GM12874 (cell line): ENCODE data around the gene NXPH4.

ENCODE experiments used
- CTCF ChIP-seq: IDR thresholded peaks from 2 replicates; pipeline ENCODE4 v1.5.1; 2011; ENCODE audit warnings: low read depth, mild to moderate bottlenecking, control low read depth, low read length, moderate library complexity; ENCODE audit not compliant: insufficient read depth

The NXPH4 gene

GRCh38 chr12:57258977-57259970, 42.7 kb downstream of the NXPH4 start:
- TF ChIP-seq CTCF, result no peak

- TF ChIP-seq CTCF, result no peak
These were observed 43.8 kb downstream of the NXPH4 start for GRCh38 chr12:57260366-57260765.

GRCh38 chr12:57261428-57261865, 44.9 kb downstream of the NXPH4 start:
- TF ChIP-seq CTCF, result no peak

GRCh38 chr12:57262126-57262822, 45.7 kb downstream of the NXPH4 start:
- no peak for TF ChIP-seq CTCF

GRCh38 chr12:57263096-57263495, 46.5 kb downstream of the NXPH4 start:
- no peak for TF ChIP-seq CTCF

- TF ChIP-seq CTCF, result no peak
These were observed 50.1 kb downstream of the NXPH4 start for GRCh38 chr12:57266681-57267080.

GRCh38 chr12:57268264-57268663, 51.7 kb downstream of the NXPH4 start:
- no peak for TF ChIP-seq CTCF
